GM12865 (cell line): ENCODE data around the gene ACTRT2.

Experiments used
- DNase-seq: peaks from one replicate; pipeline ENCODE4 v3.0.0; 2010; ENCODE audit warnings: low read depth
- H3K4me3 ChIP-seq: 2 replicates; pipeline ENCODE4 v1.5.1; 2011; ENCODE audit warnings: mild to moderate bottlenecking, low read depth, low read length, control low read depth
- TF ChIP-seq, protein P1 (sequence below): IDR thresholded peaks from 2 replicates; pipeline ENCODE4 v1.5.1; 2011; ENCODE audit warnings: low read length, control low read depth, low read depth, inconsistent platforms; ENCODE audit not compliant: insufficient read depth; ENCODE audit errors: missing control alignments

ACTRT2 gene

DNA sequence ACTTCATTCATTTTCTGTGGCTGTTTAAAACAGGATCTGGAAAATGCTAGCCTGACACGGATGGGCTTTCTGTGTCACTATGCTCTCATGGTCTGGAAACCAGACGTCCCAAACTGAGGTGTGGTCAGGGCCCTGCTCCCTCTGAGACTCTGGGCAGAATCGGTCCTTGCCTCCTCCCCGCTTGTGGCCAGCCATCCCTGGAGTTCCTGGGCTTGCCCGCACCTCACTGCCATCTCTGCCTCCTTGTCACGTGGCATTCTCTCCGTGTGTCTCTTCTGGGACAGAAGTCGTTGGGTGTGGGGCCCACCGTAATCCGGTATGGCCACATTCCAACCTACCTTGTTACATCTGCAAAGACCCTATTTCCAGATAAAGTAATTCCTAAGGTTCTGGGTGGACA is 10.1 kb upstream of the ACTRT2 start:
- no peak for DNase-seq
- H3K4me3 ChIP-seq, result no peak overlapping the region
- TF ChIP-seq, protein P1, sequence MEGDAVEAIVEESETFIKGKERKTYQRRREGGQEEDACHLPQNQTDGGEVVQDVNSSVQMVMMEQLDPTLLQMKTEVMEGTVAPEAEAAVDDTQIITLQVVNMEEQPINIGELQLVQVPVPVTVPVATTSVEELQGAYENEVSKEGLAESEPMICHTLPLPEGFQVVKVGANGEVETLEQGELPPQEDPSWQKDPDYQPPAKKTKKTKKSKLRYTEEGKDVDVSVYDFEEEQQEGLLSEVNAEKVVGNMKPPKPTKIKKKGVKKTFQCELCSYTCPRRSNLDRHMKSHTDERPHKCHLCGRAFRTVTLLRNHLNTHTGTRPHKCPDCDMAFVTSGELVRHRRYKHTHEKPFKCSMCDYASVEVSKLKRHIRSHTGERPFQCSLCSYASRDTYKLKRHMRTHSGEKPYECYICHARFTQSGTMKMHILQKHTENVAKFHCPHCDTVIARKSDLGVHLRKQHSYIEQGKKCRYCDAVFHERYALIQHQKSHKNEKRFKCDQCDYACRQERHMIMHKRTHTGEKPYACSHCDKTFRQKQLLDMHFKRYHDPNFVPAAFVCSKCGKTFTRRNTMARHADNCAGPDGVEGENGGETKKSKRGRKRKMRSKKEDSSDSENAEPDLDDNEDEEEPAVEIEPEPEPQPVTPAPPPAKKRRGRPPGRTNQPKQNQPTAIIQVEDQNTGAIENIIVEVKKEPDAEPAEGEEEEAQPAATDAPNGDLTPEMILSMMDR, result no peak

DNA sequence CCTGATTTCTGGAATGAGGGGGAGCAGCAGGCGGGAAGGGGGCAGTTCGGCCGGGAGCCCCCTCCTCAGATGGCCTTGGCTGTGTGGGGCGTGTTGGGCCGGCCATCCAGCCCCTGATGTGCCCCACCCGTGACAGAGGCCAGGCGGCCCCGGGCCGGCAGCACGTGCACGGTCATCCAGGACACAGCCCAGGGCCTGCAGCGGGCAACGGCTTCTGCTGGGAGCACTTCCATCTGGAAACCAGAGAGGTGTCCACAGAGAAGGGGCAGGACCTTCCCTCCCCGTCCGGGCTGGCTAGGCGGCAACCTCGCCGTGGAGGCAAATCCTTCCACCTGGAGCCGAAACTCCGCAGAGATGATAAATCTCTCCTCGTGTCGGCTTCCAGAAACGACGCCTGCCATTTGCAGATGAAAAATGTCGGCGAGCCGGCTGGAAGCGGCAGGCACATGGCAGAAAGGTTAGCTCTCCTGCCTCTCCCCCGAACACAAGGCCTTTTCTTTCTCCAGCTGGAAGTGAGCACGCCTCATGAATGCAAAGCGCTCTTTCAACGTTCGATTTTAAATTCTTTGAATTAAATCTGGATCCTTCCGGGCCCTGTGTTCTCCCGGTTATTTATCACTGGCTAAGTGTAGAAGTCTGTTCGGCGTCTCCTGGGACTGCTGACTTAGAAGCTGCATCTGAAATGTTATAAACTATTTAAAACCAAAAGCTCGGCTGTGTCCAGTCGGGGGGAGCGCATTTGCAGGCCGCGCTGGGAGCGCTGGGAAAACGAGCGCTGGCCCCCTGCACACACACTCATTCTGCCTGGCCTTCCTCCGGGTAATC is 9.4 kb upstream of the ACTRT2 start:
- no peak overlapping the region for H3K4me3 ChIP-seq
- DNase-seq, result no peak
- TF ChIP-seq, protein P1, result no peak

DNA sequence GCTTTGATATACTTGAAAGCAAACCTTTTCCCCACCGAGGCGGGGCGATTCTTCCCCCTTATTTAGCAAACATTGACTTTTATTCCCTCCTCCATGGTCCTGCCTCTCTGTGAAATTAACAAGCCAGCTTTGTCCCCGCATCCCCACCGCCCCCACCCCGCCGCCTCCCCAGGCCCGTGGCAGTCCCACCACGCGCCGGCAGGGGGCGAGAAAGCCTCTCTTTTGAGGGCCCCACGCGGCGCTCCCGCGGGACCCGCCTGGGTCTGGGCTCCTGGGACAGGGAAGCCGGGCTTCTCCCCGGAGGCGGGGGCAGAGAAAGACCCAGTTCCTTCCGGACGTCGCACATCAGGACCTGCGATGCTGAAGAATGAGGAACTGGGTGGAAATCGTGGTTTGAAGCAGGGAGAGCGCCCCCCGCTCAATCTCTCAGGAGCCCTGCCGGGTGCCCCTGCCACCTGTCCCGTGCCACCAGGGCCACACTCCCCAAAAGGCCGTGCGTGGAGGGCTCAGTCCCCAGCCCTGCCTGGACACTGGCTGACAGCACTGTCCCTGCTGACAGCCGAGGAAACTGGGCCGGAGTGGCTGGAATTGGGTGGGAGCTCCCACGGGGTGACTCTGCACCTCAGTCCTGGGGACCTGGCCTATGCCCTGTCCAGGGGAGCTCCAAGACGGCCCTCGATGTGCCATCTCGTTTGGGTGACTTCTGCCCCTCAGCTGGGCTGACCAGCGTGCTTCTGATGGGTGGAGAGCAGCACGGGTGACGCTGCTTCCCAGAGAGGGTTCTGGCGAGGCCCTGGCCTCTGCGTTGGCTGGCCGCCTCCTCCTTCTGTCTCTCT is 8.6 kb upstream of the ACTRT2 start:
- TF ChIP-seq, protein P1, result peak; percentile 42
- no peak for DNase-seq
- no peak overlapping the region for H3K4me3 ChIP-seq

DNA sequence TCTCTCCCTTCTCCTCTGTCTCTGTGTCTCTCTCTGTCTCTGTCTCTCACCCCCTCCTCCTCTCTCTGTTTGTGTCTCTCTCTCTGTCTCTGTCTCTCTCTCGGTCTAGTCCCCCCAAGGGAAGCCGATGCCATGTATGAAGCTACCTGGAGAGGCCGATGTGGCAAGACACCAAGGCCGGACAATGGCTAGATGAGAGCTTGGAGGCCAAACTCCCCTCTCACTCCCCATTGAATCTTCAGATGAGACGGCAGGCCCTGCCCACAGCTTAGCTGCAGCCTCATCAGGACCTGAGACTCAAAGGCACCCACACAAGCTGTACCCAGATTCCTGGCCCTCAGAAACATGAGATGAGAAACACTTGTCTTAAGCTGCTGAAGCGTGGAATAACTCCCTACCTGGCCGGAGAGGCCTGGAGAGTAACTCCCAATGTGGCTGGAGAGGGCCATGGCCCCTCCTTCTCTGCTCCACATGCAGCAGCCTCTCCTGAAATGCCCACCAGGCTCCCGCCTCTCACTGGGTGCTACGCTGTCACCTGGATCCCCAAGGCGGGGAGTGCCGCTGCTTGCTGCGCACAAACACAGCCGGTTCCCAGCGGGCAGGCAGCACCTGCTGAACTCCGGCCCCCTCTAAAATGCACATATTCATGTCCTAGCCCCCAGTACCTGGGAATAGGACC is 7.8 kb upstream of the ACTRT2 start:
- H3K4me3 ChIP-seq, result no peak overlapping the region
- DNase-seq, result no peak
- TF ChIP-seq, protein P1, result no peak

DNA sequence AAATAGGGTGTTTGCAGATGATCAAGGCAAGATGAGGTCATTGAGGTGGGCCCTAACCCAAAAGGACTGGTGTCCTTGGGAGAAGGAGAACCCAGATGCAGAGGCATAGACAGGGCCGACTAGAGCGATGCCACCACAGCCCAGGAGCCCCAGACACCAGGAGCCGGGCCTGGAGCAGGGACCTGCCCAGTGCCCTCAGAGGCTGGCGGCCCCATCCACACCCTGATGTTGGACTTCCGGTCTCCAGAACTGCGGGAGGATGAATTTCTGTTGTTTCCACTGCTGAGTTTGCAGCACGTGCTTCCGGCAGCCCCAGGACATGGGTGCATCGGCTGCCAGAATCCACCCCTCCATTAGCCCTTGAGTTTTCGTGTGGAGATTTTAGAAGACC is 7.2 kb upstream of the ACTRT2 start:
- H3K4me3 ChIP-seq, result no peak overlapping the region
- TF ChIP-seq, protein P1, result no peak
- no peak for DNase-seq

DNA sequence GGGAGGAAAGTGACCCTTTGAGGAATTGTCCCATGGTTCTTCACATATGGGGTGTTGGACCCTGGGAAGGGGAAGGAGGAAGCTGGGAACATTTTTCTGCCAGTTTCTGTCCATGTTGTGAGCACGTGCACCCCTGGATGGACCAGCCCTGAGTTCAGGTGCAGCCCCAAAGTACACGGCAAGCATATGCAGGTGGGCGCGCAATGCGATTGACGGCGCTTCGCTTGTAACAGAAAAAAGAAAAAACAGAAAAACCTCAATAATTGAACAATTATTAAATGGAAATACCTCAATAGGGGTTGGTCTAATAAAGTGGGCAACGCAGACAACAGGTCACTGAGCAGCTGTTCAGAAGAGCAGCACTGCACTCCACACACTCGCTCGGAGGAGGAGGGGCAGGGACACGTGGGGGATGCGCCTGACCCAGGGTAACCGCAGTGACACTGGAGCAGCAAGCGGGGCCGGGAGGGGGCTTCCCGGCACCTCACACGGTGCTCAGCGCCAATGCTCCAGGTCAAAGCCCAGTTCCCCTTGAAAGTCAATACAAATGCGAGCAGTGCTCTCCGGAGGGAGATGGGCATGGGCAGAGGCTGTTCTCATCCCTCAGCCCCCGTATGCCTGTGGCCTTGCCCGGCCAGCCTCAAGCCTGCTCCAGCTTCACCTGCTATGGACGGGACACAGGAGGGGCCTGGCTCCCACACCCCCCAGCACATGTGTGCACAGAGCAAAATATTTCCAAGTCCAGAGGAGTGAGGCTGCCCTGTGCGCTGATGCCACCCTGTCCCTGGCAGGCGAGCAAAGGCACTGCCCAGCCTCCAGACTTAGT is 6.6 kb upstream of the ACTRT2 start:
- DNase-seq, result no peak
- TF ChIP-seq, protein P1, result no peak
- H3K4me3 ChIP-seq, result no peak overlapping the region
